ENCODE measurements around the gene ZNF473. TPM values are rescaled to one million over a fixed set of nuclear protein-coding genes. Genes with fewer than 3 reads are reported as not detected.

The ZNF473 gene
- total RNA-seq, 2 donors from 2014 or later: 7.0 to 8.9 TPM

Other genes with a start within 250 kb of the ZNF473 start
- 10 to 100 TPM; 29.4 to 30.7 TPM for gene FUZ, start 212.7 kb upstream of the ZNF473 start, total RNA-seq
- 100 to 1,000 TPM in 1 of 2 donors, 10 to 100 TPM in 1; 94.8 to 108 TPM for gene MED25, start 207.7 kb upstream of the ZNF473 start, total RNA-seq
- gene PTOV1, start 174.8 kb upstream of the ZNF473 start, total RNA-seq: 100 to 1,000 TPM; 125 to 162 TPM
- 100 to 1,000 TPM; 170 to 196 TPM for gene PNKP, start 158.4 kb upstream of the ZNF473 start, total RNA-seq
- gene AKT1S1, start 148.7 kb upstream of the ZNF473 start, total RNA-seq: 10 to 100 TPM; 19.2 to 33.8 TPM
- 10 to 100 TPM; 44.1 to 57.3 TPM for gene TBC1D17, start 148.3 kb upstream of the ZNF473 start, total RNA-seq
- gene IL4I1, start 129.1 kb upstream of the ZNF473 start, total RNA-seq: 100 to 1,000 TPM in 1 of 2 donors, 10 to 100 TPM in 1; 47.8 to 107 TPM
- 10 to 100 TPM; 31.8 to 36.0 TPM for gene ATF5, start 96.8 kb upstream of the ZNF473 start, total RNA-seq
- gene NUP62, start 96.5 kb upstream of the ZNF473 start, total RNA-seq: 10 to 100 TPM; 46.8 to 62.4 TPM
- gene SIGLEC11, start 64.8 kb upstream of the ZNF473 start, total RNA-seq: not detected
- gene VRK3, start 633 bp upstream of the ZNF473 start, total RNA-seq: 10 to 100 TPM; 67.2 to 79.3 TPM
- not detected for gene IZUMO2, start 137.3 kb downstream of the ZNF473 start, total RNA-seq
- gene MYH14, start 177.6 kb downstream of the ZNF473 start, total RNA-seq: not detected

Measured in T-helper 17 cell (primary cell).